ENCODE data around the gene PLAAT1. TPM values are rescaled to one million over a fixed set of nuclear protein-coding genes. Genes with fewer than 3 reads are reported as not detected.

Gene PLAAT1
- total RNA-seq, 1 donor from 2014 or later = not detected

- no peak for TF ChIP-seq CTCF (IDR thresholded peaks at IDR 0.05)
- no peak overlapping the region for H3K27ac Mint-ChIP-seq (ENCODE audit: unreplicated experiment)
- no peak for DNase-seq (ENCODE audit: extremely low spot score, unreplicated experiment)
- H3K36me3 Mint-ChIP-seq (ENCODE audit: unreplicated experiment) = no peaks in the 10 kb centered on the region
- no peak overlapping the region for H3K4me3 Mint-ChIP-seq (ENCODE audit: unreplicated experiment)
- peaks cover 6% of the 10 kb centered on the region for H3K27me3 Mint-ChIP-seq (ENCODE audit: unreplicated experiment)
- H3K4me1 Mint-ChIP-seq (ENCODE audit: unreplicated experiment) = peaks cover 4% of the 10 kb centered on the region
- H3K9me3 Mint-ChIP-seq (ENCODE audit: unreplicated experiment) = no peaks in the 10 kb centered on the region
Observed at GRCh38 chr3:193210618-193211017, 30.4 kb upstream of the PLAAT1 start.

DNA sequence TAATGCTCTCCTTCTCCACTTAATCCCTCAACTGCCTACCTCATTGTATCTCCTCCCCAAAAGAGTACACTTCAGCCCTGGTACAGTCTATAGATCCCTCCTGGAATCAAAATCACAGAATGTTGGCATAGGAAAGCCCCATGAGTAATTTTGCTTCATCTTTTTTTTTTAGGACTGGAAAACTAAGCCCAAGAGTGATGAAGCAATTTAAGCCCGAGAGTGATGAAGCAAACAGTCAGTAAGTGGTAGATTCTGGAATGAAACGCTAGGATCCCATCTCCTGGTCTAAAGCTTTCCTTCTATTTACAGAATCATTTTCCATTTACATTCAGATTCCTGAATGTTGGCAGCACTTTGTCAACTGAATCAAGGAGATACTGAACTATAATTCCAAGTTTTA lies 29.8 kb upstream of the PLAAT1 start:
- peaks cover 6% of the 10 kb centered on the region for H3K27me3 Mint-ChIP-seq (ENCODE audit: unreplicated experiment)
- no peaks in the 10 kb centered on the region for H3K9me3 Mint-ChIP-seq (ENCODE audit: unreplicated experiment)
- TF ChIP-seq CTCF (IDR thresholded peaks at IDR 0.05) = no peak
- no peak overlapping the region for H3K4me3 Mint-ChIP-seq (ENCODE audit: unreplicated experiment)
- DNase-seq (ENCODE audit: extremely low spot score, unreplicated experiment) = no peak
- H3K4me1 Mint-ChIP-seq (ENCODE audit: unreplicated experiment) = peaks cover 4% of the 10 kb centered on the region
- H3K36me3 Mint-ChIP-seq (ENCODE audit: unreplicated experiment) = no peaks in the 10 kb centered on the region
- H3K27ac Mint-ChIP-seq (ENCODE audit: unreplicated experiment) = no peak overlapping the region

GRCh38 chr3:193211984-193212383 lies 29.0 kb upstream of the PLAAT1 start:
- no peak overlapping the region for H3K4me3 Mint-ChIP-seq (ENCODE audit: unreplicated experiment)
- H3K36me3 Mint-ChIP-seq (ENCODE audit: unreplicated experiment) = no peaks in the 10 kb centered on the region
- peaks cover 4% of the 10 kb centered on the region for H3K4me1 Mint-ChIP-seq (ENCODE audit: unreplicated experiment)
- no peaks in the 10 kb centered on the region for H3K9me3 Mint-ChIP-seq (ENCODE audit: unreplicated experiment)
- H3K27me3 Mint-ChIP-seq (ENCODE audit: unreplicated experiment) = peaks cover 6% of the 10 kb centered on the region
- TF ChIP-seq CTCF (IDR thresholded peaks at IDR 0.05) = no peak
- DNase-seq (ENCODE audit: extremely low spot score, unreplicated experiment) = no peak
- no peak overlapping the region for H3K27ac Mint-ChIP-seq (ENCODE audit: unreplicated experiment)

GRCh38 chr3:193212844-193213243 lies 28.2 kb upstream of the PLAAT1 start:
- Mint-ChIP-seq H3K36me3 (ENCODE audit: unreplicated experiment) (no peaks in the 10 kb centered on the region), H3K27me3 (ENCODE audit: unreplicated experiment) (peaks cover 11% of the 10 kb centered on the region), H3K9me3 (ENCODE audit: unreplicated experiment) (no peaks in the 10 kb centered on the region), H3K27ac (ENCODE audit: unreplicated experiment) (no peak overlapping the region), H3K4me1 (ENCODE audit: unreplicated experiment) (no peaks in the 10 kb centered on the region), H3K4me3 (ENCODE audit: unreplicated experiment) (no peak overlapping the region)
- DNase-seq (ENCODE audit: extremely low spot score, unreplicated experiment) = no peak
- no peak for TF ChIP-seq CTCF (IDR thresholded peaks at IDR 0.05)

- no peak for DNase-seq (ENCODE audit: extremely low spot score, unreplicated experiment)
- Mint-ChIP-seq H3K27me3 (ENCODE audit: unreplicated experiment) (peaks cover 18% of the 10 kb centered on the region), H3K36me3 (ENCODE audit: unreplicated experiment) (no peaks in the 10 kb centered on the region), H3K9me3 (ENCODE audit: unreplicated experiment) (no peaks in the 10 kb centered on the region), H3K4me1 (ENCODE audit: unreplicated experiment) (no peaks in the 10 kb centered on the region), H3K27ac (ENCODE audit: unreplicated experiment) (no peak overlapping the region), H3K4me3 (ENCODE audit: unreplicated experiment) (no peak overlapping the region)
- no peak for TF ChIP-seq CTCF (IDR thresholded peaks at IDR 0.05)
Observed at GRCh38 chr3:193214445-193214844, 26.6 kb upstream of the PLAAT1 start.
